Nucleus accumbens (tissue), 56 donors: ENCODE measurements around the gene GOLGA1.
"Not testable (repeated sequence)": the region's sequence is repeated elsewhere in the genome, so short reads cannot be mapped to it uniquely, and the experiment has no call there.

ENCODE experiments used
- DNase-seq, 56 donors: peaks; one replicate each; lab custom pipeline; 2025; lab: John Stamatoyannopoulos, UW

Gene GOLGA1, protein sequence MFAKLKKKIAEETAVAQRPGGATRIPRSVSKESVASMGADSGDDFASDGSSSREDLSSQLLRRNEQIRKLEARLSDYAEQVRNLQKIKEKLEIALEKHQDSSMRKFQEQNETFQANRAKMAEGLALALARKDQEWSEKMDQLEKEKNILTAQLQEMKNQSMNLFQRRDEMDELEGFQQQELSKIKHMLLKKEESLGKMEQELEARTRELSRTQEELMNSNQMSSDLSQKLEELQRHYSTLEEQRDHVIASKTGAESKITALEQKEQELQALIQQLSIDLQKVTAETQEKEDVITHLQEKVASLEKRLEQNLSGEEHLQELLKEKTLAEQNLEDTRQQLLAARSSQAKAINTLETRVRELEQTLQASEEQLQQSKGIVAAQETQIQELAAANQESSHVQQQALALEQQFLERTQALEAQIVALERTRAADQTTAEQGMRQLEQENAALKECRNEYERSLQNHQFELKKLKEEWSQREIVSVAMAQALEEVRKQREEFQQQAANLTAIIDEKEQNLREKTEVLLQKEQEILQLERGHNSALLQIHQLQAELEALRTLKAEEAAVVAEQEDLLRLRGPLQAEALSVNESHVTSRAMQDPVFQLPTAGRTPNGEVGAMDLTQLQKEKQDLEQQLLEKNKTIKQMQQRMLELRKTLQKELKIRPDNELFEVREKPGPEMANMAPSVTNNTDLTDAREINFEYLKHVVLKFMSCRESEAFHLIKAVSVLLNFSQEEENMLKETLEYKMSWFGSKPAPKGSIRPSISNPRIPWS

DNA sequence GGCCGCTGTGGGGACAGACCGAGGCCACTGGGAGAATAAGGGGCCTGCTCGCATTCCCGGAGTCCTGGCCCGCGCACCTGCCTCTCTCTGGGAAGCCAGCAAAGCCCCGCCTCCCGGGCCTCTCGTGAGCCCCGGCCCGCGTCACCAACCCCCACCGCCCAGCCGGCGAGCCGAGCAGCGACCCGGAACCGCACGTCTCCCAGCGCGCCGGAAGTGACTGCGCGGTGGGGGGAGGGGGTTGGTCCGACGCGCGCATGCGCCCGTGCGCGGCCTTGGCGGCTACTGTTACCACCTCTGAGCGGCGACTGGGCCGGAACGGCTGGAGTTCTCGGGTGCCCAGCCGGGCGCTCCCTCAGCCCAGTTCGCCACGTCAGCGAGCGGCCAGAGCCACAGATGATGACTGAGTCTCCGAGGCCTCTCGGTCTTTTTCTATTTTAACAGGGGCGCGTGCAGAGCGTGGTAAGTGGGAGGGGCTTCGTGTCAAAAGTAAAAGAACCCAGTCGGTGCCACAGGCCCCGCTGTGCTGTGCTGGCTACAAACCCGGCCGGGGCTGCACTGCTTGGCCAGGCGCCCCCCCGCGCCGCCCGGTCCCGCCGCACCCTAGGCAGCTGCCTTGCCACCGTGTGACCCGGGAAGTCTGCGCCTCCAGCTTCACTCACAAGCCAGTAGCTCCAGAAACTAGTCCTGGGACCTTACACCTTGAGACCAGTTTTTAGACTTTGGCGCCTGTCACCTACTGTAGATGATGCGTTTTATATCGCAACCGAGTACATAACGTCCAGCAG lies at the start of gene GOLGA1:
GOLGA1 (minus strand) TSS at position 190 of the 785 bp plus-strand sequence. CDS start 2,372 bp downstream, outside the sequence.
- peak; percentile 29 to 96 (median 90) for DNase-seq

DNA sequence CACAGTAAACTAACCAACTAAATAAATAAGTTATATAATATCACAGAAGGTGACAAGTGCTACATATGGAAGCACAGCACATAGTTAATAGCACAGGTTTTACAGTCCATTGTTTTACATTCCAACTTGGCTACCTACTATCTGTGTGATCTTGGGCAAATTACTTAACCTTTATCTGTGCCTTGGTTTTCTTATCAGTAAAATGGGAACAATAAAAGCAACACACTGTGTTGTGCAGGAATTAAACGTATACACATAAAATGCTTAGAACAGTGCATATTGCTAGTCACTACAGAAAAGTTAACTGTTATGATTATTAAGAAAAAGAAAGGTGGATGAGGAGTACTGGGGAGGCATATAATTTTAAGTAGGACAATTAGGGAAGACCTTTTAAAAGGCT lies 42.8 kb upstream of the GOLGA1 start:
- DNase-seq: no peak

DNA sequence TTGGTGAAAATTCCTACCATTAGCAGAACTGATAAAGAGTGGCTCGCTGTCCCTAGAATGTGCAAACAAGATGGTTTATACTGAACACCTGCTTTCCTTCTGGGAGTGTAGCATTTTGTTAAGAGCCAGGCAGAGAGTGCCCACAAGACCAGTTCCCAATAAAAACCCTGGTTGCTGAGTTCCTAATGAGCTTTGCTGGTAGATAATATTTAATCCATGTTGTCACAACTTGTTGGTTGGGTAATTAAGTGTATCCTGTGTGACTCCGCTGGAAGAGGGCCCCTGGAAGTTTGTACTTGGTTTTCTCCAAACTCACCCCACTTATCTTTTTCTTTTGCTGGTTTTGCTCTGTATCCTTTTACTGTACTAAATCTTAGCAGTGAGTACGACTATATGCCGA lies 39.5 kb upstream of the GOLGA1 start:
- DNase-seq: no peak

DNA sequence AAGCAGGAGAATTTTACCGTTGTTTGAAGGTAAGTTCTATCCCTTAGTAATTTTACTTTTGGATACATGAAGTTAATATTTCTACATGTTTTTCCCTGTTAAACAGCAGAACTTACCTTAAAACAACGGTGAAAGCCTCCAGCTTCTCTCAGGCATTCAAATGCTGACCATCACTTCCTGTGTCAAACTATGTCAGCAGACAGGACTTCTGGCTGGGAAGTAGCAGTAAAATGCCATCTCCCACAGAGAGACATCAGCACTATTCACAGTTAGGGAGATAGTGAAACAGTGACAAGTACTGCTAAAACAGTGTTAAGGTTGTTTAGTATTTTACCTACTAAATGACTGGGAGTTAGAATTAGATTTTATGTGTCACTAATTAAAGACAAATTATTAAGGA lies 34.2 kb upstream of the GOLGA1 start:
- no peak for DNase-seq

DNA sequence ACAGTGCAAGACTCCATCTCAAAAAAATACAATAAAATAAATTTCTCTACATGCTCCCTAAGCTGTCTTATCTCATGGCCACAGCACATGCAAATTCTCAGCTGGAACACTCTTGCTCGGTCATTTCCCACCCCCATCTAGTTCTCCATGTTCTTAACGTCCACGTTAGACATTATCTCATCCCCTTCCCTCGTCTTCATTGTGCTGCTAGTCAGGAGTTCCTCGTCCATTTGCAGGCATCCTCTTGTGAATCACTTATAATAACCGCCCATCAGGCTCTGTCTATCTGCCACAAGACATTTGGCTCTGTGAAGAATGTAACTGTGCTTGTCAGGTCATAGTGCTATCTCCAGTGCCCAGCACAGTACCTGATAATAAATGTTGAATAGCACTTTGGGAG lies 32.9 kb upstream of the GOLGA1 start:
- no peak for DNase-seq

DNA sequence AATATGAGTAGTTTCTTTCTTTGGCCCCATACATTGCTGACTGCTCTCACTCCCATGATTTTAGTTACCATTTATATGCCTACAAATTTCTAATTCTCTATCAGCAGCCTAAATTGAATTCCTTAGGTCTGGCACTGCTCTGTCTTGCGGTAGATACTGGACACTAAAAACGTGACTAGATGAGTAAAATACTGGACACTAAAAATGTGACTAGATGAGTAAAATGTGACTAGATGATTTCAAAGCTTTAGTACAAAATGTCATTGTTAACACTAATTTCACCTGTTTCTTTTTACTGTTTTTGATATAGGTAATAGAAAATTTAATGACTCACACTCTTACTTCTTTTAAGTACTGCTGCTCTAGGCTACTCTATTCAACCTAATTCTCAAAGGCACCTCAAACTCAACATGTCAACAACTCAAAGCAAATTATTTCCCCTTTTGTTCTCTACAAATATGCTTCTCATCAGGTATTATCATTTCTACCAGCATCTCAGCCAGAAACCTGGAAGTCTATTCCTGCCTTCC lies 31.4 kb upstream of the GOLGA1 start:
- DNase-seq: no peak

DNA sequence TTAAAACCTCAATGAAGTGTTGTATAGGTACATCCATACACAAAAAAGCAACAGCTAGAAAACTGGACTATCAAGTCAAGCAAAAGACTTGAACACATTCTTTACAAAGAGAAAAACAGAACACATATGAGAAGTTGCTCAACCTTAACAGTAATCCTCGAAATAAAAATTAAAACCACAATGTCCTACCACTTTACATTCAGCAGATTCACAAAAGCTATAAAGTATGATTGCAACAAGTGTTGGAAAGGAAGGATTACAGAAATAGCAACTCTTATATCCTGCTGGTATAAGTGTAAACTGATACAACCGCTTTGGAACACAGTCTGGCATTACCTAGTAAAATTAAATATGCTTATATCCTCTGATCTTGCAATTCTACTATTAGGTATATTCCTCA lies 28.5 kb upstream of the GOLGA1 start:
- DNase-seq: no peak

DNA sequence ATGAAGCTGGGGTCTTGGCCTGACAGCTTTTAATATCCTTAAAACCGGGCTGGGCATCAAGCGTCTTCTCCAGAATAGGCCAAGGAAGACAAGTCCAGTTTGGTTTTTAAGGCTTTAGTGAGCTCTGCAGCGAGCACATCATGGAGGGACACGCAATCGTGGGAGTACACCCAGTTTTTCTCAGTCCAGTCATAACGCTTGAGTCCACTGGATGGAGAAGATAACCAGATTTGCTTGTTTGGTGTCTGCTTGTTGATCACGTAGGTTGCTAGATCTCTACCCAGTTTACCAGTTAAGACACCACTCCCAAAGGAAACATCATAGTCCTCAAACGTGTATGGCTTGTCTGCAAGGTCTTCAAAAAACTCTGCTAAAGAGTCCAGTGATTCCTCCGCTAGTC lies 27.4 kb upstream of the GOLGA1 start:
- DNase-seq: no peak

DNA sequence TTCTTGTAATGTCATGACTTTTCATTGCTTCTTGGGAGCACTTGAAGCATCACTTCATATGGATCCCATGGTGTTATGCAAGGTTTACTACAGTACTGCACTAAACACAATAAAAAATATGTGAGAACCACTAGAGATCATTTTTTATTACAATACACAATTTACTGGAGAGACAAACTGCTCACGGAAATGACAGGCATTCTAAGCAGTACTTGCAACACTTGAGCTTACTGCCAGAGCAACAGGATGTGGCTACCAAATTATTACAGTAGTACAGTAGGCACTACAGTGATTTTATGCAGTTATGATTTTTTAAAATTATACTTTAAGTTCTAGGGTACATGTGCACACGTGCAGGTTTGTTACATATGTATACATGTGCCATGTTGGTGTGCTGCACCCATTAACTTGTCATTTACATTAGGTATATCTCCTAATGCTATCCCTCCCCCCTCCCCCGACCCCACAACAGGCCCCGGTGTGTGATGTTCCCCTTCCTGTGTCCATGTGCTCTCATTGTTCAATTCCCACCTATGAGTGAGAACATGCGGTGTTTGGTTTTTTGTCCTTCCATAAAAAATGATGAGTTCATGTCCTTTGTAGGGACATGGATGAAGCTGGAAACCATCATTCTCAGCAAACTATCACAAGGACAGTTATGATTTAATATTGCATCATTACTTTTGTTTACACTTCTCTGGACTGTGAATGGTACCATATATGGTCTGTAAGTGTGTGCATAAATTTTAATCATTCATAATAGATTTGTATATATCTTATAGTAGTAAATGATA lies 25.1 kb upstream of the GOLGA1 start:
- DNase-seq: not testable (repeated sequence)

DNA sequence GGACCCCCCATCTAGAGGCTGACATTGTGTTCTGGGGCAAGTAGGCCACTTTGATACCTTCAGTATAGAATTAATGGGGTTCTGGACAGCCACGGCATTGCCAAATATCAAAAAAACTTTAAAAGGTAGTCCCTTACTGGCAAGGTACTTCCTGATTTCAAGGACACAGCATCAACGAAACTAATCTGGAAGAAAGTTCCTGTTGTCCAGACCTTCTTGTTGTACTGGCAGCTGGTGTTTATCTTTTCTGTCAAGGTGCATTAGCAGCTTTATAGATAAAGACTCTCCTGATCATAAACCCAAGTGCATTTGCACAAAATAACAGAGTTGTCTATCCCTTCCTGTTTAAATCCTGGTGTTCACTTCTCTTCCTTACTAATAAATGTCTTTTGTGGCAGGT lies 23.7 kb upstream of the GOLGA1 start:
- no peak for DNase-seq

DNA sequence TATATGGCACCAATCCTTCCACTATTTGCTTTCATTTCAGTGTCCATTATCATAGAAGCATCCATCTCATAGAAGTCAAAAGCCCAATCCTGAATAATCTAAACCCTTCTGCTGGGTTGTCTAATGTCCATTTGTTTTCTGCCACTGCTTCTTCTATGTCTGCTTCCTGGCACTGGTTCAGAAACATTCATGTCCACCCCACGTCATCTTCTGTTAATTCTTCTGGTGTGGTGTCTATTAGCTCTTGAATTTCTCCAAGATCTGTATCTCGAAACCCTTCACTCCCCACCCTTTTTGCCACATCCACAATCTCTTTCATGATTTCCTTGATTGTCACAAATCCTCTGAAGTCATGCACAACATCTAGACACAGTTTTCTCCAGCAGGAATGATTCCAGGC lies 23.2 kb upstream of the GOLGA1 start:
- DNase-seq: no peak

DNA sequence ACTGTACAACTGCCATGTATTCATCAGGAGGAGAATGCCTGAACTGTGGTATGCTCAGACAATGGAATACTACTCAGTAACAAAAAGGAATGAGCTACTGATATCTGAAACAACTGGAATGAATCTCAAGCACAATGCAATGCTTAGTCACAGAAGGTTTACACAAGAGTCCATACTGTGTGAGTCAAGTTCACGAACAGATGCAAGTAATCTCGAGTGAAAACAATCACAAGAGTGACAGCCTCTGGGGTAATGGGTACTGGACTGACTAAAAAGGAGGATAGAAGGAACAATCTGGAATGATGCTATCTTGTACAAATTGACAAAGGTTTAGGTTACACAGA lies 19.5 kb upstream of the GOLGA1 start:
- no peak for DNase-seq

DNA sequence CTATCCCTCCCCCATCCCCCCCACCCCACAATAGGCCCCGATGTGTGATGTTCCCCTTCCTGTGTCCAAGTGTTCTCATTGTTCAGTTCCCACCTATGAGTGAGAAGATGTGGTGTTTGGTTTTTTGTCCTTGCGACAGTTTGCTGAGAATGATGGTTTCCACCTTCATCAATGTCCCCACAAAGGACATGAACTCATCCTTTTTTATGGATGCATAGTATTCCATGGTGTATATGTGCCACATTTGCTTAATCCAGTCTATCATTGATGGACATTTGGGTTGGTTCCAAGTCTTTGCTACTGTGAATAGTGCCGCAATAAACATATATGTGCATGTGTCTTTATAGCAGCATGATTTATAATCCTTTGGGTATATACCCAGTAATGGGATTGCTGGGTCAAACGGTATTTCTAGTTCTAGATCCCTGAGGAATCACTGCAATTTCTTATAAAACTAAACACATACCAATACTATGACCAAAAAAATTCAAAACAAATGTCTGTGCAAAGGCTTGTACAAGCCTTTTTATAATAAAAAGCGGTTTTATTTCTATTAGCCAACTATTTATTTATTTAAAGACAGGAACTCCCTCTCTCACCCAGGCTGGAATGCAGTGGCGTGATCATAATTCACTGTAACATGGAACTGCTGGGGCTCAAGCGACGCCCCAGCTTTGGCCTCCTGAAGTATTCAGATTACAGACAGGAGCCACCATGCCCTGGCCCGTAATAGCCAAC lies 19.0 kb upstream of the GOLGA1 start:
- not testable (repeated sequence) for DNase-seq

DNA sequence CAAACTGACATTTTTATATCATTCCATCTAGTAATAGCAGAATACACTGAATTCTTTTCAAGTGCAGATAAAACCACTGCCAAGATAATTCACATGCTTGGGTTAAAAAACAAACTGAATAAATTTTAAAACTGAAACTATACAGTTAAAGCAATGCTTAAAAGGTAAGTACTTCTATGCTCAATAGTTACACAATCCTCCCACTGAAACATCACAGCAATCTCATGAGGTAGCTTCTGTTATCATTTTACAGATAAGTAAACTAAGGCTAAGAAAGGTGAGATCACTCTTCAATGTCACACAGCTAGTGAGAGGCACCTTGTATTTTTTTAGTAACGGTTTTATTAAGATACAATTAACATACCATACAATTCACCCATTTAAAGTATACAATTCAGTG lies 13.4 kb upstream of the GOLGA1 start:
- no peak for DNase-seq

DNA sequence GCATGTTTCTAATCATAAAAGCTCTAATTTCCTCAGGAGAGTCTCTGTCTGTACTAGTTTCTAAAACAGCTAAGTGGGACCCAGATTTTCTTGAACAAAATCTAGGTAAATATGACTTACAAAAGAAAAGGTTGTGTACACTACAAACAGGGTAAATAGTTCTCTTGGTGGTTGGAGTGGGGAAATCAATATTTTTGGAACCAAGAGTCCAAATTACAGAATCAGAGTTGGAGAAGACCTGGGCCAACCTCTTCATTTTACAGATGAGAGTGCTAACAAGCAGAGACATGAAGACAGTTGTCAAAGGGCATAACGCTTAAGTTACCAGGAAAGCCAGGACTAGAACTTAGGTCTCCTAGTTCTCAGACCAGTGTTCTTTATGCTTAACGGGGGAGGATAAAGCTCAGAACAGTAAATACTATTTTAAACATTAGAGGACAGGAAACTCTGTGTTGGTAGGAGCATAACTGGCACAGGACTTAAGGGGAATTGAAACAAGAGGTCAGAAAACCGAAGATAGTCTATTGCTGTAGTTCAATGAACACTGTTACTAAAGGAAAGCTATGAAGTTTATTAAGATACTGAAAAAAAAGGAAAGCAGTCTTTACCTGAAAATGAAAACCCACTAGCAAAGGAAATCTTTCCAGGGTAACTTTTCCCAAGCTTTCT lies 9.3 kb upstream of the GOLGA1 start:
- no peak for DNase-seq

DNA sequence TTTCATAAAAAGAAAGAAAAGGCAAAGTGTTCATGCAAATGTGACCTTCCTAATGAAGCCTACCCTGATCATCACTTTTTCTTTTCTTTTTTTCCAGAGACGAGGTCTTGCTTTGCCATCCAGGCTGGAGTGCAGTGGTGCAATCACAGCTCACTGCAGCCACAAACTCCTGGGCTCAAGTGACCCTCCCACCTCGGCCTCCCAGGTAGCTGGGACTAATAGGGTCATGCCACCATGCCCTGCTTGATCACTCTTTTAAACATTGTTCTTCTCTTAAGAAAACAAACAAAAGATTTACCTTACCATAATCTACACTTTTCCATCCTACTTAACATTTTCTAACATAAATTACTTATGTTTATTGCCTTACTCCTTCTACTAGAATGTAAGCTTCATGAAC lies 8.5 kb upstream of the GOLGA1 start:
- DNase-seq: no peak

DNA sequence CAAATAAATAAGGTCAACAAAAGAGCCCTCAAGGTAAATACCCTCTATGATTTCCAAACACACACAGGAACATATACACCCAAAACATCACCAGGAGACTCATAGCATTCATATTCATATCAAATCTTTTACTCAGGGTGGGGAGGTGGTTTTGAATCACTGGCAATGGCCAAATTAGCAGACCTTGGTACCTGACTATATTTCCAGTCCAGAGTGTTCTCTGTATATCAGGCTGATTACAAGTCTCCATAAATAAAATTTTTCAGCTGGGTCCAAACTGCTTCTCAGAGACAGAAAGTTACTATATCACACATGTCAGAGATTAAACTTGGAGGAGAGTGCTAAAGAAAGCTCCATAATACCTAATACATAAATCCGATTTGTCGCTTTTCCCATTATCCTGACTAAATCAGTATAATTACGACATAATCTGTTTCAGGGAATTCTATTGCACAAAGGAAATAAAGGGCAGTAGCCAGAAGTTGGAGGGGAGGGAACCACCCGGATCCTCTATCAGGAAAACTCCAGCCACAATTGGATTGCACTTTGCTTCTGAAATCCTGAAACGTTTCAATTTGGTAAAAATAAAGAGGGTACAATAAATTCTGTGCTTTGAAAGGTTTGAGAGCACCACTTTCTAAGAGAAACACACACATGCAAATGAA lies 7.0 kb upstream of the GOLGA1 start:
- DNase-seq: no peak

DNA sequence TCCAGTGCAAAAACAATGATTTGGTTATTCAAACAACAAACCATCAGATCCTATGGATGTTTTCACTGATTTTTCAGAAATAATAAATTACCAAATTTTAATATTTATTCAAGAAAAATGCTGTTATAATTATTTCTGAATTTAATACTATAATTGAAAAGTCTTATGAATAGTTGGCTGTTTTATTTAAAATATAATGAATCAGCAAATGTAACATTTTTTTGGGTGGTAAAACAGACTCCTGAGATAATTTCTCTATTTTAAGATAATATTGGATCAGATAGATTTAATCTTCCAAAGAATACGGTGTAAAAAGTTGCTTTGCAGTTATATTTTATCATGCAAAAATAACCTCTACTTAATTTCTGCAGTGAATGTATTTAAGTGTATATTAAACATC lies 5.3 kb upstream of the GOLGA1 start:
- no peak for DNase-seq
